ENCODE measurements around the gene LONRF2.

DNA sequence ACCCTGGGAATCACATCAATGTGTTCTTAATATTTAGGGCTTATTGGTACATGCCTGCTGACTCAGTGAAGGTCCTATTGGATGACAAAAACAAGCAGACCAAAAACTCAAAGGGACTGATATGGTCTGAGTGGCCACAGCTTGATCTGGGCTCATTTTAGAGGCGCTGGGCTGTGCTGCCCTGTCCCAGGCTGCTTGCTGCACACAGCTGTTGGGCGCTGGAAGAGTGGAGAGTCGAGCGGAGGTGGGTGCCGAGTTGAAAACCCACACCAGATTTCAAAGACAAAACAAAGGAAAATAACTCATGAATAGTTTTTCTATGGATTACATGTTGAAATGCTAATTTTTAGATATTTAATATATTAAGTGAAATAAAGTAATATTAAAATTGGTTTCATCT is 68.5 kb downstream of the LONRF2 start:
- TF ChIP-seq, protein P1, sequence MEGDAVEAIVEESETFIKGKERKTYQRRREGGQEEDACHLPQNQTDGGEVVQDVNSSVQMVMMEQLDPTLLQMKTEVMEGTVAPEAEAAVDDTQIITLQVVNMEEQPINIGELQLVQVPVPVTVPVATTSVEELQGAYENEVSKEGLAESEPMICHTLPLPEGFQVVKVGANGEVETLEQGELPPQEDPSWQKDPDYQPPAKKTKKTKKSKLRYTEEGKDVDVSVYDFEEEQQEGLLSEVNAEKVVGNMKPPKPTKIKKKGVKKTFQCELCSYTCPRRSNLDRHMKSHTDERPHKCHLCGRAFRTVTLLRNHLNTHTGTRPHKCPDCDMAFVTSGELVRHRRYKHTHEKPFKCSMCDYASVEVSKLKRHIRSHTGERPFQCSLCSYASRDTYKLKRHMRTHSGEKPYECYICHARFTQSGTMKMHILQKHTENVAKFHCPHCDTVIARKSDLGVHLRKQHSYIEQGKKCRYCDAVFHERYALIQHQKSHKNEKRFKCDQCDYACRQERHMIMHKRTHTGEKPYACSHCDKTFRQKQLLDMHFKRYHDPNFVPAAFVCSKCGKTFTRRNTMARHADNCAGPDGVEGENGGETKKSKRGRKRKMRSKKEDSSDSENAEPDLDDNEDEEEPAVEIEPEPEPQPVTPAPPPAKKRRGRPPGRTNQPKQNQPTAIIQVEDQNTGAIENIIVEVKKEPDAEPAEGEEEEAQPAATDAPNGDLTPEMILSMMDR (conservative IDR thresholded peaks at IDR 0.05 in 1 of 2, IDR thresholded peaks at IDR 0.05 in 1 of 2; ENCODE audit: low read depth in 1 of 2, low read length in 2 of 2) = no peak
- TF ChIP-seq EZH2 (IDR thresholded peaks at IDR 0.05; ENCODE audit: low read length, missing control alignments) = no peak

All from fibroblast of lung (primary cell).